GM19240 (cell line): ENCODE results near the gene DIS3L2.
"Not testable (repeated sequence)": the region's sequence is repeated elsewhere in the genome, so short reads cannot be mapped to it uniquely, and the experiment has no call there.

Experiments used
- DNase-seq: peaks from one replicate; pipeline ENCODE4 v3.0.0; 2011; ENCODE audit warnings: low spot score; ENCODE audit not compliant: insufficient read length

The DIS3L2 gene

DNA sequence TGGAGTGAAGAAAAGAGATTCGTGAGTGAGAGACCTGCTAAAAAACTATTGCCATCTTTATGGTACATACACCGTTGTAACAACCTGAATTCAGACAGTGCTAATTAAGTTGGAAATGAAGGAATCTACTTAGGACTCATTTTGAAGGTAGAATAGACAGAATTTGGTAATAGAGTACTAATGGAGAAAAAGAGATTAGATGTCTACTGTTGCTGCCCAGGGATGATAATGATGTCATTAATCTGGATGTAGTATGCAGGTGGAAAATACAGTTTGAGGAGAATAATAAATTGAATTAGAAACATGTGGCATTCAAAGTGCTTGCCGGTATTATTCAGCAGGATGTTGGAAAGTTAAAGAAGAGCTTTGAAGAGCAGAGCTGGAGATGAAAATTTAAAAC lies 44.7 kb downstream of the DIS3L2 start:
- no peak for DNase-seq

DNA sequence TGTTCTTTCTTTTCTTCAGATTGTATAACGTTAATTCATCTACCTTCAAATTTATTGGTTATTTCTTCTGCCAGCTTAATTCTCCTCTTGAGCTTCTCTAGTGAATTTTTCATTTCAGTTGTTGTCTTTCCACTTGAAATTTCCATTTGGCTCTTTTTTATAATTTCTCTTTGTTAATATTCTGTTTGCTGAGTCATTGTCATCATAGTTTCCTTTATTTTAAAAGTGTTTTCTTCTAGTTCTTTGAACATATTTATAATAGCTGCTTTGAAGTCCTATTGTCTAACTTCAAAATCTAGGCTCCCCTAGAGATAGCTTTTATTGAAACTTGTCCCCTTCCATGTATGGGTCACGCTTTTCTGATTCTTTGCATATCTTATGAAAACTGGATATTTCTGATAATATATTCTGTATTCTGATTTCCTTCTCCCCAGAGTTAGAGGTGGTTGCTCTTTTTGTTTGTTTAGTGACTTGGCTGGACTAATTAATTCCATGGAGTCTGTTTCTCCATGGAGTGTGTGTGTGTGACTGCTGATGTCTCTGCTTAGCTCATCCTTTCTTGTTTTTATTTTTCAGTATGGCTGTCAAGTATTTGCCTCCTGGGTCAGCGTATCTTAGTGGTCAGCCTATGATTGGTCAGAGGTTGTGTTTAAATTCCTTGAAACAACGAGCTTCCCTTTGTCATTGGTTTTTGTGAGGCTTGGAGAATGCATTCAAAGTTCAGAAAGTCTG lies 47.6 kb downstream of the DIS3L2 start:
- DNase-seq: no peak

DNA sequence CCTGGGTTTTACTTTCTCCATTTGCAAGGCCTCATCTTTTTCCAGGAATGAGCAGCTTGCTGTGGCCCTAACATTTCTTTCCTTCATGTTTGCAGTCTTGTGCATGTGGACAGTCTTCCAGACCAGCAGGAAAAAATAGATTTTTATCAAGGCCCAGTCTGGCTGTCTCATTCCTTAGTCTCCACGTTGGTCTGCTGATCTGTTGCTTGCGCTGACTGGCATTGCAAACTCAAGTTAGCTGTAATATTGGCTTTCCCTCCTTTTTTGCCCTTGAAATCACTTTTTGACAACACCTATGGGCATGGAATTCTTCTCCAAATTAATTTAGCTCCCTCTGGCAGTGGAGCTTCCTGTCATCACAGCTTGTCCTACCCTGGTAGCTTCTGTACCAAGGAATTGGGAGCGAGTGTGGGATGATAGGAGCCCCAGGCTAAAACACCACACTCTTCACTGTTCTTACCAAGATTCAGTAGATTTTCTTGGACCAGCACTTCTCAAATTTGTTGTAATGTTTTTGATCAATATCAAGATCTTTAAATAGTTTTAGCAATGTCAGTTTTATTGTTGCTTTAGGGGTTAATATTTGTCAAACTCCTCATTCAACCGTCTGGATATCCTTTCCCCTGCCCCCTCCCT lies 48.2 kb downstream of the DIS3L2 start:
- DNase-seq: no peak

DNA sequence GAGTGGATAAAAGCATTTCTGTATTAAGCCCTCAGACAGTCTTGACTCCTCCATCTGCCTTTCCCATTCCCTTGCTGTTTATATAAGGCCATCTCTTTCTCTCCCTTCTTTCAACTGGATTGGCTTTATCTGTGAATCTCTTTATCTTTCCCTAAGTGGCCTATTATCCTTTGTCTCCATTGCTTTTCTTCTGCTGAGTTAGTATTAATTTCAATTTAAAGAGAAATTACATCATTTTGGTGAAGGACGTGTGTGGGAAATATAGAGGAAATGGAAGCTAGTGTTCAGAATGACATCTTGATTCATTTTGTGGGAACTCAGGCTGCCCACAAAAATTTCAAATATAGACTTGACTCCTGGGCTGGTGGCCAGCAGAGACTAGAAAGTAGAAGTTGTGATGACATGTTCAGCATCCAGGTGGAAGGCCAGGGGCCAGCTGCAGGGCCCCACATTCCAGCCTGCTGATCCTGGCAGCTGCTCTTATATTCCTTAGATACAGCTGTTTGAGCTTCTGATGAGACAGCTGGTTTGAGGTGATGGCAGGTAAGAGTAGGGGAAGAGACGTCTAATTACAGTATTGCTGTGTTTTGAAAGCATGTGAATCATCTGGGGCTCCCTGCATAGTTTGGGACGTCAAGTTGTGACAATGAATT lies 52.3 kb downstream of the DIS3L2 start:
- no peak for DNase-seq

DNA sequence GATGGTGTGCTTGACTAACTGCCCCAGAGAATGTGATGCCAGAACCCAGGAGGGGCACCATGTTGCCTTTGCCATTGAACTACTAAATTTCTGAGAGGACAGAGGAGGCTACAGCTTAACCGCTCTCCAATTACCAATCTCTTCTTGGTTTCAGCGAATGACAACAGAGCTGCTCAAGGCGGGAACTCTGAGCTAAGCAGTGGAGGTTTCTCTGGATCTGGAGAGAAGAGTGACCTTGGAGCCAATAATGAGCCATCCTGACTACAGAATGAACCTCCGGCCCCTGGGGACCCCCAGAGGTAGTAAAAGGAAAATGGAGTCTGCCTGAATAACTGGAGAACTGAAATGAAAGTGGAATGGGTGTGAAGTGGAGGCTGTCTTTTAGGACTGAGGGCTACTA lies 53.2 kb downstream of the DIS3L2 start:
- no peak for DNase-seq

DNA sequence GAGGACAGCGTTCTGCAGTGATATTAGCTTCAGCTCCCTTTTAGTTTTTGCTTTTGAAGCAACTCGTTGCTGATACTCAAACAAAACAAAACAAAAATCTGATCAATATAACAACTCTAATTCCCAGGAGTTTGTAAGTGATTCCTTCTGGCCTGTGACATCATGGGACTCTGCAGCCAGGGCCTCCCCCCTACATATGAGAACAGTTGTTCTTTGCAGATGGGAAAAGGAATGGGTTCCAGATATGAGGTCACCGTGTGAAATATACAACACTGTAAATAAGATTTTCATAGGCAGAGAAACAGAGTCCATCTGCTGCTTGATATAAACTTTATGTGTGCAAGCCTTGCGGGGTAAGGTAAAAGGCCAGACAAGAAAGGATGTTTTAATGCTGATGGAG lies 56.7 kb downstream of the DIS3L2 start:
- no peak for DNase-seq

DNA sequence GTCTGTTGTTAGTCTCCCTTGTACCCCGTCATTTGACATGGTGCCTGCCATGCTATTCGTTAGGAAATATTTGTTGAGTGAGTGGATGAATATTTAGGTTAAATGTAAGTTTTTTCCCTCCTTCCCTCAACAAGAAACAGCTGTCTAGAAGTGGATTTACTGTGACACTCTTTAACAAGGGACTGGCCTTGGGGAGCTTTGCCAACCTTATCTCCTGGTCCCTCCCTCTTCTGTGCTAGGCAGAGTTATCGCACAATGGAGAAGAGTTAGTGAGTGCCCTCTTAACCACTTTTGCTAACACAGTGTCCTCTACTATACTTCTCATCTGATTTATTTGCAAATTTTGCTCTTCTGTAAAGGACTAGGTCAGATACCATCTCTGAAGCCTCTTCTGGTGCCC lies 61.2 kb downstream of the DIS3L2 start:
- DNase-seq: no peak

DNA sequence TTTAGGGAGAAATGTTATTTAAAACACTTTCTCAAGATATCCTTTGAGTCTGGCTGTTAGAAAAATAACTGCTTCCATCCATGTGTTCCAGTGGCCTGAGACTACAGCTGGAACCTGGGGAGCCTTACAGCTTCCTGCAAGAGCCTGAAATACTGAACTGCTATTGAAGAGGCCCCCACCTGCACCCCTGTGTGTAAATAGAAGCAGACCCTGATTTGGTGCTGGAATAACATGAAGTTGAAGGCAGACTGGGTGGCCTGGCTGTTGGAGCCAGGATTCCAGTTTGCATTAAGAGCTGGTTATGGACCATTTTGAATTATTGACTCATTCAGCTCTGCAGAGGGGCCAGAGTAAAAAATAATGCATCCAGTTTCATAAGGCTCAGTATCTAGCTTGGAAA lies 61.9 kb downstream of the DIS3L2 start:
- no peak for DNase-seq

DNA sequence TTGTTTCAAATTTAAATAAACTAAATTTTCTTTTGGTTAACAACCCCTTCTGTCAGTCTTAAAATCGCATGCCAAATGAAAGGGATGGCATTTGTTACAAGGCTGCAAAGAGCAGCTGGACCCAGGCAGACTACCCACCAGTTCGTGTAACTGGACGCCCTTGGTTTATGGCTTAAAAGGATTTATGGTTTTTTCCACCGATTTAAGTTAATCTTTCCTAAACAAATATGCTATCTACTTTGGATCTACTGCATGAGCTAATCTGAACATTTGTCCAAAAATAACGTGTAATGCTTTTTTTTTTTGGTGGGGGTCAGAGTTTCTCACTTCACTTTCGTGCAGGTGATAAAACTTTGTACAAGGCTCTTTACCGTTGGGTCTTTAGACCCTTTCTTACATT lies 62.9 kb downstream of the DIS3L2 start:
- DNase-seq: no peak

DNA sequence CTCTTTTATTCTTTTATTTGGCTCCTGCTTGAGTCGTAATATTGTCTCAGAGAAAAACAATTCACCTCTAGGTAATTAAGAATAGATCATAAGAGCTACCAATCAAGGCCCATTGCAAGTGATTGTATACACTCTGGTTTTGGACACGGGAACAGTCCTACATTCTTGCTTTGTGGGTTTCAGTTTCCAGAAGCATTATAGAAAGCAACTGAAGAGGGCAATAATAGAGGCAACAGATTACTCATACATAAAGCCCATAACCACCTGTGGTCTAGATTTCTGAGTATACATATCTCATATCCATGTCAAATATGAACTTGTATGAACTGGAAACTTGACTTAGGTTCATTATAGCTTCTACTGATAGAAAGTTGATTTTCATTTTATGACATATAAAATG lies 65.4 kb downstream of the DIS3L2 start:
- peak; percentile 48 for DNase-seq

DNA sequence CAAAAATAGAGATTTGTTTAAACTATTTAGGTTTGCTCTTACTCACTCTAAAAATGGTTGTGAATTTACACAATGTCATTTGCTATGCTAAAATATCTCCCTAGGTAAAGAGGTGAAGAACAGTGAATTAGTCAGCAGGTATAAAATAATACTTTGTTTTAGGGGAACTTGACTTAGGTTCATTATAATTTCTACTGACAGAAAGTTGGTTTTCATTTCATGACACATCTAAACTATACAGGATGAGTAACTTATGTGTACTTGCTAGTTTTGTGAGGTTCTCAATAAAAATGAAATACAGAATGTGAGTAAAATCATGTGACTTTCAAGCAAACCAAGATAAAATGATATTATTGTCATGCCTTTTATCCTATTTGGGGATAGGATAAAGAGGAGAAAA lies 66.0 kb downstream of the DIS3L2 start:
- DNase-seq: no peak

DNA sequence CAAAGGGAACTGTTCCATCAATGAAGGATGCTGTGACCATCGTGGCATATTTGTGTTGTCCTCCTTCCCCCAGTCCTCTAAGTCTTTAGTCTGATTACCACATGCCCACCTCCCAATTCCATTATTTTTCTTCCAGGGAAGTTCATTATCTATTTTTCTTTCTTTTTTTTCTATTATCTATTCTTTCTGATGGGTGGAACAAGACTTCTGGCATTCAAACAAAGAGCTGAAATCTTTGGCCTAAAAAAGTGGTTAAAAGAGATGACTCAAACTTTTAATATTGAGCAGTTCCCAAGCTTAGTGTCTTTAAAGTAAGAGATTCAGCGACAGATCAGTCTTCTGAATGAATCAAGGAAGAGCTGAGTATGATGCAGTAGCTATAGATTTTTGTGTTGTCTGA lies 66.6 kb downstream of the DIS3L2 start:
- DNase-seq: no peak

DNA sequence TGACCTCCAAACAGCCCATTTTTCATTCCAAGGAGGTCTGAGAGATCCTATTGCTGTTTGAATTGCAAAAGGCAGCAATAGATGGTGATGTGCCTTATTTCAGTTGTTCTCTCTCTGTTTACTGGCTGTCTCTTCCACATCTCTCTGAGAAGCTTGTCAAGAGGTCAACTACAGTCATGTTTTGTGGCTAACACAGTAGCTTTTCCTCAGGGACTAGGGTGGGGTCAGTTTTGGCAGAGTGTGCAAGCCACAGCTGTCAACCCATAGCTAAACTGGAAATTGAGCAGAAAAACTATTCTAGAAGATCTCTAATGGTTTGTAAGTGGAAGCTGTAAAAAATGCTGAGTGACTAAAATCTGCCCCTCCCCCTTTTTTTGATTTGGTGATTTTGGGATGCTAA lies 67.1 kb downstream of the DIS3L2 start:
- no peak for DNase-seq

DNA sequence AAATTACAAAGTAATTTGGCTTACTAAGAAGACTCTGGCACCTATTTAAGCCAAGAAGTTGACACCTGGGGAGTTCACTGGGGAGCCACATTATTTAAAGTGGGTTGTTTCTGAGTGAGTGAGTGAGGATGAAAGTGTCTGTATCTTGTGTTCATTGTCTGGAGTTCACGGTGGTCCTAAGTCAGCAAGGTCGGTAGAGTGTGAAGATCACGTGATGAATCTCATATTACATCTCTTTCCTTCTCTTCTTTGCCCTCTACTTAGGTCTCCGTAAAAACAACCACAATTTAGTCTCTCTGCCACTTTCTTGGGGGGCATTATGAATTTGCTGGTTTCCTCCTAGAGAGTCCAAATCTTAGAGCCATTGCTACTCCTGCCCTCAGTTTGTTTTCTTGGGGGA lies 67.8 kb downstream of the DIS3L2 start:
- no peak for DNase-seq

DNA sequence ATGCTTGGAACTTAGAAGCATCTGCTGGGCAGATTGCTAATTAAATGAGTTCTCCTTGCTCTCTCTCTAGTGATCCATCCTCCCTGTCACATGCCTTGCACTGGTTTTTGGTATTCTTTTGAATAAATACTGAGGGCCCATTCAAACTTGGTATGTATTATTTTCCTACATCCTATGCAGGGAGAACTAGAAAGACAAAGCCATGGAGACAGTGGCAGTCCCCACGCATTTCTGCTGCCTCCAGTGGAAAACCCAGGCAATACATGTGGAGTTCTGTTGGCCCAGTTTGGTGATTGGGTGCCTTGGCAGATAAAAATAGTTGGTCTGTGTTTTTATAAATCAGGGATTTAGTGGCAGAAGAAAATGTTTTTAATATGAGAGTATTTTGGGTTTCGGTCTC lies 68.7 kb downstream of the DIS3L2 start:
- no peak for DNase-seq

DNA sequence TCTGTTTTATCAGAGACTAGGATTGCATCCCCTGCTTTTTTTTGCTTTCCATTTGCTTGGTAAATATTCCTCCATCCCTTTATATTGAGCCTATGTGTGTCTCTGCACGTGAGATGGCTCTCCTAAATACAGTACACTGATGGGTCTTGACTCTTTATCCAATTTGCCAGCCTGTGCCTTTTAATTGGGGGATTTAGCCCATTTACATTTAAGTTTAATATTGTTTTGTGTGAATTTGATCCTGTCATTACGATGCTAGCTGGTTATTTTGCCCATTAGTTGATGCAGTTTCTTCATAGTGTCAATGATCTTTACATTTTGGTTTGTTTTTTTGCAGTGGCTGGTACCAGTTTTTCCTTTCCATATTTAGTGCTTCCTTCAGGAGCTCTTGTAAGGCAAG lies 73.8 kb downstream of the DIS3L2 start:
- not testable (repeated sequence) for DNase-seq

DNA sequence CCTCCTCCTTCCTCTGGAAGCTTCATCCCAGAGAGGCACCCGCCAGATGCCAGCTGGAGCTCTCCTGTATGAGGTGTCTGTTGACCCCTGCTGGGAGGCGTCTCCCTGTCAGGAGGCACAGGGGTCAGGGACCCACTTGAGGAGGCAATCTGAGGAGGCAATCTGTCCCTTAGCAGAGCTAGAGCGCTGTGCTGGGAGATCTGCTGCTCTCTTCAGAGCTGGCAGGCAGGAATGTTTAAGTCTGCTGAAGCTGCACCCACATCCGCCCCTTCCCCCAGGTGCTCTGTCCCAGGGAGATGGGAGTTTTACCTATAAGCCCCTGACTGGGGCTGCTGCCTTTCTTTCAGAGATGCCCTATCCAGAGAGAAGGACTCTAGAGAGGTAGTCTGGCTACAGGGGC lies 75.4 kb downstream of the DIS3L2 start:
- not testable (repeated sequence) for DNase-seq

DNA sequence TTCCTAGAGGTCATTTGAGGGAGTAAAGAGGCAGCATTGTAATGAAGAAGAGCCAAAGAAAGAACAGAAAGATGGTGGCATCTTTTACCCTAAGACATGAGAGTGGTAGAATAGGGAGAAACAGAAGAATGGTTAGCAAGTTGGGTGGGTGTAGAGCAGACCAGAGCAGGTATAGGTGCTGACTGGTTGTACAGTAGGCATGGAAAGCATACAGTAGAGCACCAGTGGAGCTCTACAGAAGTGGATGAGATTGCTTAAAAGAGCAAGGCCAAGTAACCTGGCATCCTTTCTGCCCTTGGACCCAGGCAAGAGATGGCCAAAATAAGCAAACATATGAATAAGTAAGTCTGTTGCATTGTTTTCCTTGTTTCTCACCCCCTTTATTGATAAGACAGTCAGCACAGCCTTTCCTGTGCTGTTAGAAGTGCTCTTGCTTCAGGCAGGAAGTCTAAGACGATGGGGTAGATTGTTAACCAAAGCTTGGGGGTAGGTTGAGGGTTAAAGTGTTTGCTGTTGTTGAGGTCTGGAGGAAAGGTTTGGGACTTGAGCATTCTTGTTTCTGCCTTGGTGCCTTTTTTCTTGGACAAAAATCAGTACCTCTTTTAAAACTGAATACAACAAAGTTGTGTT lies 76.9 kb downstream of the DIS3L2 start:
- DNase-seq: no peak

DNA sequence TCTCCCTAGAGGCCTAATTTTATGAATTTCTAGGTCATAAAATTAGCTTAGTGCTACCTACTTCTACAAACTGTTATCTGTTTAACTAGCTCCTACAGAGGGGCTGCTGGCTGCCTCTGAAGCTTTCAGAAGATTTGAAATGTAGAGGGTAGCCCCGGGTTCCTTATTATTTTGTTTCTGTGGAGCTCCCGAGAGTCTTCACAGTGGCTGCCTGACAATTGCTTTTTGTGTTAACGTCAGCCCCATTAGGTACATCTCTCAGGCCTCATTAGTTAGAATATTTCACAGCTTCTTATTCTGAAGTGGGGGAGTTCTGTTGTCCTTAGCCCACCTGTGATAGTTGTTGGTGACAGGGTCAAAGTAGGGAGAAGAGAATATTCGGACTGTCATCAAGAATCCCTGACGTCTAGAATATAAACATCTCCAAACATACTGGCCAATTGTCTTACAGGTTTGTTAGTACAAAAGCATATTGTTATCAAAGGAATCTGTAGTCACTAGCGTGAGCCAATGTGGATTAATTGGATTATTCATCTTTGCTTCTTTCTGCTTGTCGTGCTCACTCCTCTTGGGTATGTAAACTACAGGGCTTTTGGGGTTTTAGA lies 77.5 kb downstream of the DIS3L2 start:
- no peak for DNase-seq

DNA sequence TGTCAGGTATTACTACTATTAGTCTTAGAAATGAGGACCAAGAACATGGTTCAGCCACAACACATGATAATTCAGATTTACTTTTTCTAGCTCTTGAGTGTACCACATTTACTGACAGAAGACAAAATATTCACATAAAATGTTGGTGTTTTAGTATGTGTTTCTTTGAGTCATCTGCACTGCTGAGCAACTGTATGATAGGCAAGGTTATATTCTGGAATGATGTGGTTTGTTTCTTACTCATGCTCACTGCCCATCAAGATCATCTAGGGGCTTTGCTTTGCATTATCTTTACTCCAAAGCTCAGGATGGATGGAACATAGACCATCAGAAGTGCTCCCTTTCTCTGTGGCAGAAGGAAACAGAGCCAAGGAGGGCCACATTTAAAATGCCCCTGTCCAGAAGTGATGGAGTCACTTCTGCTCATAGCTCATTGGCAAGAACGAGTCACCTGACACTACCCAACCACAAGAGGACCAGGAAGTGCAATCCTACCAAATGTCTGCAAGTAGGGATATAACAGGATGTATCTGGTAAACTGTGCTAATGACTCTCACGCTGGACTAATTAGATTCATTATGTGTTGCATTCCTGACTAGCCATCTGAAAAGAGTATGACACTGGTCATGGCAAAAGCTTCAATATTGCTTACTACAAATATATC lies 81.5 kb downstream of the DIS3L2 start:
- no peak for DNase-seq

DNA sequence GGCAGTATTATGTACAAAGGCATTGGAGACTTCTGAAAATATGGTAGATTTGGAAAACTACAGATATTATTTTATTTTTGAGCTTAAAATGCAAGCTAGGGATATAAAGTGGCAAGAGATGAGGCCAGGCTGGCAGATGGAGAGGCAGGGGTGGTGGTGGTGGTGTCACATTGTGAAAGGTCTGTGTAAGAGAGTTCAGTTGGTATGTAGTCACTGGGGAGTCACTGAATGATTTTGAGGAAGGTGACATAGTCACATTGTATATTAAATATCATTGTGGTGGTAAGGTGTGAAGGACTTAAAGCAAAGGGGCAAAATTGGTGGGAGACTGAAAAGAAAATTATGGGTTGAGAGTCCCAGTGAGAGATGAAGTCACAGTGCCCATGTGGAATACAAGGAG lies 82.5 kb downstream of the DIS3L2 start:
- DNase-seq: no peak
